ENCODE data around the gene TAS2R41. TPM values are rescaled to one million over a fixed set of nuclear protein-coding genes. Genes with fewer than 3 reads are reported as not detected.
A peak's percentile ranks its signal among the peaks of the same experiment; 100 is the strongest.
"Not testable (repeated sequence)": the region's sequence is repeated elsewhere in the genome, so short reads cannot be mapped to it uniquely, and the experiment has no call there.

Gene TAS2R41
- total RNA-seq, 1 donor from 2014 or later = not detected

GRCh38 chr7:143480501-143480900 is 2.8 kb downstream of the TAS2R41 start:
- intact Hi-C loops (cut with DNase I) = no loop called here
- Histone ChIP-seq H3K27me3 (no peaks in the 10 kb centered on the region), H3K9me3 (no peaks in the 10 kb centered on the region), H3K4me3 (no peak overlapping the region), H3K36me3 (no peaks in the 10 kb centered on the region), H3K4me1 (no peaks in the 10 kb centered on the region), H3K27ac (no peak overlapping the region)
- DNase-seq (no peak), ATAC-seq (no peak)
- no peak for TF ChIP-seq CTCF (IDR thresholded peaks at IDR 0.05)

GRCh38 chr7:143484119-143484518 is 6.4 kb downstream of the TAS2R41 start:
- Histone ChIP-seq H3K36me3 (no peaks in the 10 kb centered on the region), H3K9me3 (no peaks in the 10 kb centered on the region), H3K4me1 (peaks cover 14% of the 10 kb centered on the region), H3K4me3 (no peak overlapping the region), H3K27ac (peak overlapping the region; percentile 12), H3K27me3 (no peaks in the 10 kb centered on the region)
- no peak for ATAC-seq
- no peak for TF ChIP-seq CTCF (IDR thresholded peaks at IDR 0.05)
- DNase-seq = no peak
- intact Hi-C loops (cut with DNase I) = no loop called here

- no peak for TF ChIP-seq CTCF (IDR thresholded peaks at IDR 0.05)
- Histone ChIP-seq H3K27me3 (no peaks in the 10 kb centered on the region), H3K4me3 (no peak overlapping the region), H3K4me1 (peaks cover 14% of the 10 kb centered on the region), H3K36me3 (no peaks in the 10 kb centered on the region), H3K27ac (peak overlapping the region; percentile 73), H3K9me3 (no peaks in the 10 kb centered on the region)
- DNase-seq (no peak), ATAC-seq (peak; percentile 56)
- intact Hi-C loops (cut with DNase I) = no loop called here
These were observed 7.4 kb downstream of the TAS2R41 start for GRCh38 chr7:143485094-143485493.

GRCh38 chr7:143485500-143485899 is 7.8 kb downstream of the TAS2R41 start:
- peak overlapping the region; percentile 73 for H3K27ac ChIP-seq
- H3K27me3 ChIP-seq = no peaks in the 10 kb centered on the region
- peaks cover 14% of the 10 kb centered on the region for H3K4me1 ChIP-seq
- intact Hi-C loops (cut with DNase I) = no loop called here
- H3K4me3 ChIP-seq = no peak overlapping the region
- TF ChIP-seq CTCF (IDR thresholded peaks at IDR 0.05) = no peak
- ATAC-seq = no peak
- no peak for DNase-seq
- no peaks in the 10 kb centered on the region for H3K9me3 ChIP-seq
- H3K36me3 ChIP-seq = no peaks in the 10 kb centered on the region

GRCh38 chr7:143486266-143486665 is 8.6 kb downstream of the TAS2R41 start:
- H3K4me3 ChIP-seq; ATAC-seq; intact Hi-C loops (cut with DNase I); H3K27me3 ChIP-seq; H3K36me3 ChIP-seq; DNase-seq; H3K9me3 ChIP-seq: not testable (repeated sequence)
- Histone ChIP-seq H3K4me1 (peaks cover 14% of the 10 kb centered on the region), H3K27ac (peak overlapping the region; percentile 73)

GRCh38 chr7:143487061-143487460 is 9.4 kb downstream of the TAS2R41 start:
- Histone ChIP-seq H3K36me3 (no peaks in the 10 kb centered on the region), H3K4me1 (peaks cover 19% of the 10 kb centered on the region), H3K9me3 (no peaks in the 10 kb centered on the region), H3K27ac (peak overlapping the region; percentile 73), H3K4me3 (no peak overlapping the region), H3K27me3 (no peaks in the 10 kb centered on the region)
- DNase-seq (no peak), ATAC-seq (no peak)
- intact Hi-C loops (cut with DNase I) = no loop called here
- TF ChIP-seq CTCF (IDR thresholded peaks at IDR 0.05) = no peak
